Bronchial epithelial cell (primary cell): ENCODE results near the gene CAVIN1. TPM values are rescaled to one million over a fixed set of nuclear protein-coding genes. Genes with fewer than 3 reads are reported as not detected.
"Not testable (repeated sequence)": the region's sequence is repeated elsewhere in the genome, so short reads cannot be mapped to it uniquely, and the experiment has no call there.

Experiments used
- DNase-seq: peaks from one replicate; pipeline ENCODE4 v3.0.0-alpha.2; 2010; ENCODE audit warnings: low read depth
- FAIRE-seq: peaks from 2 replicates; lab custom pipeline; 2011; peaks lifted over from hg19 to GRCh38; lab: Jason Lieb, UNC
- H3K27me3 ChIP-seq: 2 replicates; pipeline ENCODE4 v1.5.1; 2011; ENCODE audit warnings: low read length; ENCODE audit not compliant: control insufficient read depth, insufficient read depth
- H3K36me3 ChIP-seq: 2 replicates; pipeline ENCODE4 v1.5.1; 2011; ENCODE audit warnings: low read length; ENCODE audit not compliant: control insufficient read depth, insufficient read depth
- H3K4me3 ChIP-seq: 2 replicates; pipeline ENCODE4 v1.5.1; 2011; ENCODE audit warnings: mild to moderate bottlenecking, low read depth, low read length, control low read depth
- CTCF ChIP-seq: IDR thresholded peaks from 2 replicates; pipeline ENCODE4 v1.5.1; 2011; ENCODE audit warnings: mild to moderate bottlenecking, moderate library complexity, low read length, control low read depth, inconsistent platforms; ENCODE audit not compliant: insufficient read depth, severe bottlenecking
- total RNA-seq: library from RNA; depleted of rRNA; stranded (reverse); fragments of >200 nt; gene quantifications from 2 replicates; pipeline ENCODE4 v1.2.1, GENCODE V29; 2014

The CAVIN1 gene
- total RNA-seq, 1 donor from 2014 or later: 126 TPM

GRCh38 chr17:42423766-42424165 lies 710 bp upstream of the CAVIN1 start:
- Histone ChIP-seq H3K4me3 (no peak overlapping the region), H3K36me3 (peaks cover 1% of the 10 kb centered on the region), H3K27me3 (no peaks in the 10 kb centered on the region)
- DNase-seq: no peak
- no peak for TF ChIP-seq CTCF
- no peak for FAIRE-seq

- DNase-seq (no peak), FAIRE-seq (no peak)
- no peak for TF ChIP-seq CTCF
- no peaks in the 10 kb centered on the region for H3K27me3 ChIP-seq
- peak overlapping the region; percentile 94 for H3K4me3 ChIP-seq
- peaks cover 1% of the 10 kb centered on the region for H3K36me3 ChIP-seq
Measured at GRCh38 chr17:42422412-42422957, 571 bp downstream of the CAVIN1 start.

GRCh38 chr17:42421507-42422338 lies 1.3 kb downstream of the CAVIN1 start:
- no peaks in the 10 kb centered on the region for H3K27me3 ChIP-seq
- H3K4me3 ChIP-seq: peak overlapping the region; percentile 94
- H3K36me3 ChIP-seq: peaks cover 1% of the 10 kb centered on the region
- no peak for FAIRE-seq
- TF ChIP-seq CTCF: no peak
- DNase-seq: peak; percentile 38

- DNase-seq (no peak), FAIRE-seq (no peak)
- TF ChIP-seq CTCF: no peak
- H3K4me3 ChIP-seq: peak overlapping the region; percentile 94
- H3K27me3 ChIP-seq: no peaks in the 10 kb centered on the region
- peaks cover 1% of the 10 kb centered on the region for H3K36me3 ChIP-seq
Measured at GRCh38 chr17:42421136-42421506, 1.9 kb downstream of the CAVIN1 start.

GRCh38 chr17:42417981-42418380 lies 5.1 kb downstream of the CAVIN1 start:
- not testable (repeated sequence) for DNase-seq, H3K27me3 ChIP-seq, H3K36me3 ChIP-seq, FAIRE-seq, H3K4me3 ChIP-seq

GRCh38 chr17:42414704-42415409 lies 8.2 kb downstream of the CAVIN1 start:
- H3K36me3 ChIP-seq: peaks cover 3% of the 10 kb centered on the region
- H3K4me3 ChIP-seq: no peak overlapping the region

More at GRCh38 chr17:42414704-42415409, 8.2 kb downstream of the CAVIN1 start:
- DNase-seq (peak; percentile 49), FAIRE-seq (no peak)
- no peaks in the 10 kb centered on the region for H3K27me3 ChIP-seq
- no peak for TF ChIP-seq CTCF
